ENCODE measurements around the gene FBLN2. TPM values are rescaled to one million over a fixed set of nuclear protein-coding genes. Genes with fewer than 3 reads are reported as not detected.
"Not testable (repeated sequence)": the region's sequence is repeated elsewhere in the genome, so short reads cannot be mapped to it uniquely, and the experiment has no call there.

FBLN2 gene
- total RNA-seq, 1 donor from 2014 or later: 32.9 TPM

DNA sequence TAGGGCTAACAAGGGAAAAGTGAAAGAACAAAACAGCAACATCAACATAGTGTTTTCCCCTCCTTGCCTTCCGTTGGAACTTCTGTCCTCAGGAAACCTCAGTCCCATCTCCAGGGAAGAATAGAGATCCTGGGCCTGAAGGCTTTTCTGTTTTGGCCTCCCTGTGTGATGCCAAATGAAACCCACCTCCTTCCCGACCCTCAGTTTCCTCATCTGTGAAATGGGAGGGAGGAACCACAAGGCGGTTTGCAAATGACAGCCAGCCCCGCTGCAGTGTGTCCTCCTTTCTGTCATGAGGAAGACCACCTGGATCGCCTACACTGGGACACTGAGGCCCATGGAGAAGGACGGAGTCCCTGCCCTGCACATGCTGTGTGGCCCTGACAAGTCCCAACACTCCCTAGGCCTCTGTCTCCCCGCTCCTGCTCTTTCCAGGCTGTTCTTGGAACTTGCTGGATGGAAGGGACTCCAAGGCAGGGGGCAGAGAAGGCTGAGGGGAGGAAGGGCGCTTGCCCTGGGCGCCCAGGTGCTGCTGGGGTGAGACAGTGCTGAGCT is 28.5 kb upstream of the FBLN2 start:
- H3K9me3 ChIP-seq: no peaks in the 10 kb centered on the region
- no peaks in the 10 kb centered on the region for H3K4me1 ChIP-seq
- intact Hi-C loops (cut with DNase I): no loop called here
- no peak overlapping the region for H3K4me3 ChIP-seq
- ATAC-seq (no peak), DNase-seq (no peak)
- no peaks in the 10 kb centered on the region for H3K27me3 ChIP-seq
- H3K27ac ChIP-seq: no peak overlapping the region
- H3K36me3 ChIP-seq: no peaks in the 10 kb centered on the region
- TF ChIP-seq, protein P1, sequence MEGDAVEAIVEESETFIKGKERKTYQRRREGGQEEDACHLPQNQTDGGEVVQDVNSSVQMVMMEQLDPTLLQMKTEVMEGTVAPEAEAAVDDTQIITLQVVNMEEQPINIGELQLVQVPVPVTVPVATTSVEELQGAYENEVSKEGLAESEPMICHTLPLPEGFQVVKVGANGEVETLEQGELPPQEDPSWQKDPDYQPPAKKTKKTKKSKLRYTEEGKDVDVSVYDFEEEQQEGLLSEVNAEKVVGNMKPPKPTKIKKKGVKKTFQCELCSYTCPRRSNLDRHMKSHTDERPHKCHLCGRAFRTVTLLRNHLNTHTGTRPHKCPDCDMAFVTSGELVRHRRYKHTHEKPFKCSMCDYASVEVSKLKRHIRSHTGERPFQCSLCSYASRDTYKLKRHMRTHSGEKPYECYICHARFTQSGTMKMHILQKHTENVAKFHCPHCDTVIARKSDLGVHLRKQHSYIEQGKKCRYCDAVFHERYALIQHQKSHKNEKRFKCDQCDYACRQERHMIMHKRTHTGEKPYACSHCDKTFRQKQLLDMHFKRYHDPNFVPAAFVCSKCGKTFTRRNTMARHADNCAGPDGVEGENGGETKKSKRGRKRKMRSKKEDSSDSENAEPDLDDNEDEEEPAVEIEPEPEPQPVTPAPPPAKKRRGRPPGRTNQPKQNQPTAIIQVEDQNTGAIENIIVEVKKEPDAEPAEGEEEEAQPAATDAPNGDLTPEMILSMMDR (IDR thresholded peaks at IDR 0.05): no peak

DNA sequence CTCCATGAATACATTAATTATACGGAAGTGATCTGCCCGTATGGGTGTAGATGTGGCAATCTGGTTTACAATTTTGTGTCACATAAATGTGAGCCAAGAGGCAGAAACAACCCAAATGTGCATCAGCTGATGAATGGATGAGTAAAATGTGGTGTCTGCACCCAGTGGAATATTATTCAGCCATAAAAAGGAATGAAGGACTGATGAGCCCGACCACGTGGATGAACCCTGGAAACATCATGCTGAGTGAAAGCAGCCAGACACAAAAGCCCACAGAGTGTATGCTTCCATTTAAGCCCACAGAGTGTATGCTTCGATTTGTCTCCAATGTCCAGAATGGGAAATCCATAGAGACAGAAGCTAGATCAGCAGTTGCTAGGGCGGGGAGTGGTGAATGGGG is 27.6 kb upstream of the FBLN2 start:
- Histone ChIP-seq H3K4me3 (no peak overlapping the region), H3K9me3 (no peaks in the 10 kb centered on the region), H3K27me3 (no peaks in the 10 kb centered on the region), H3K4me1 (no peaks in the 10 kb centered on the region), H3K27ac (no peak overlapping the region), H3K36me3 (no peaks in the 10 kb centered on the region)
- ATAC-seq (no peak), DNase-seq (no peak)
- intact Hi-C loops (cut with DNase I): no loop called here
- TF ChIP-seq, protein P1 (IDR thresholded peaks at IDR 0.05): no peak

DNA sequence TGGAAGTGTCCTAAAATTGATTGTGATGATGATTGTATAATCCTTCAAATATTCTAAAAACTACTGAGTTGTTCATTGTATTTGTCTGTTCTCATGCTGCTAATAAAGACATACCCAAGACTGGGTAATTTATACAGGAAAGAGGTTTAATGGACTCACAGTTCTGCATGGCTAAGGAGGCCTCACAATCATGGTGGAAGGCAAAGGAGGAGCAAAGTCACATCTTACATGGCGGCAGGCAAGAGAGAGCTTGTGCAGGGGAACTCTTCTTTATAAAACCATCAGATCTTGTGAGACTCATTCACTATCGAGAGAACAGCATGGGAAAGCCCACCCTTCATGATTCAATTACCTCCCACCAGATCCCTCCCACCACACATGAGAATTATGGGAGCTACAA is 27.2 kb upstream of the FBLN2 start:
- H3K4me1 ChIP-seq; ATAC-seq; DNase-seq; H3K4me3 ChIP-seq; intact Hi-C loops (cut with DNase I); H3K27me3 ChIP-seq; H3K36me3 ChIP-seq; H3K9me3 ChIP-seq; H3K27ac ChIP-seq: not testable (repeated sequence)

DNA sequence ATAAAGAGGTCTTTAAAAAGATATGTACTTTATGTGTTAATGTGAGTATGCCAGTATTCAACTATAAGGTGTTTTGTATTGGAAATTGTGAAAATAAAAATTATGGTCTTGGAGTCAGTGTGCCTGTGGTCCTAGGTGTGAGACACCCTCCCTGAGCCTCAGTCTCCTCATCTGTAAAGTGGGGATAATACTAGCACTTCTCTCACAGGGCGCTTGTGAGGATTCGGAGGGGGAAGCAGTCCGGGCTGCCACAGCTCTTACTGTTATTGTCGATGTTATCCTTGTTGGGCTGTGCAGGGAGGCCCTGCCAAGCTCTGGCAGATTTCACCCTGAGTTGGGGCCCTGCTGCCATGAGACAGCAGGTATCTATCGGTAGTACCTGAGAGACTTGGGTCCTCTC is 26.7 kb upstream of the FBLN2 start:
- no peak overlapping the region for H3K4me3 ChIP-seq
- H3K27ac ChIP-seq: no peak overlapping the region
- no peaks in the 10 kb centered on the region for H3K36me3 ChIP-seq
- no peak for ATAC-seq
- TF ChIP-seq, protein P1 (IDR thresholded peaks at IDR 0.05): no peak
- H3K9me3 ChIP-seq: no peaks in the 10 kb centered on the region
- no peaks in the 10 kb centered on the region for H3K4me1 ChIP-seq
- H3K27me3 ChIP-seq: no peaks in the 10 kb centered on the region
- intact Hi-C loops (cut with DNase I): no loop called here
- DNase-seq: no peak

DNA sequence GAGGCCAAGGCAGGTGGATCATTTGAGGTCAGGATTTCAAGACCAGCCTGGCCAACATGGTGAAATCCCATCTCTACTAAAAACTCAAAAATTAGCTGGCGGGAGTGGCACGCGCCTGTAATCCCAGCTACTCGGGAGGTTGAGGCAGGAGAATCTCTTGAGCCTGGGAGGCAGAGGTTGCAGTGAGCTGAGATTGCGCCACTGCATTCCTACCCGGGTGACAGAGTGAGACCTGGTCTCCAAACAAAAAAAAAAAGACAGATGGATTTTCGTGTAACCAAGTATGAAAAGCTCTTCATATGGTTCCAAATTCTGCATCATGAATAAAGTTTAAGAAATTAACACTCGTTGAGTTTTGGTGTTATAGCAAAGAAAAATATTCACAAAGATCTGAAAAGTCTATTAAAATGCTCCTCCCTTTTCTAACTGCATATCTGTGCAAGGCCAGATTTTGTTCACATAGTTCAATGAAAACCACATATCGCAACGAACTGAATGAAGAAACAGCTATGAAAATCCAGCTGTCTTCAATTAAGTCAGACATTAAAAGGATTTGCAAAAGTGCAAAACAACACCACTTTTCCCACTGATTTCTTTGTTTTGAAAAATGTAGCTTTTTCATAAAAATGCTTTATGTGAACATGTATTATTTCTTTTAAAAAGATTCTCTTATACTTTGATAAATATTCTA is 23.8 kb upstream of the FBLN2 start:
- no peak overlapping the region for H3K27ac ChIP-seq
- H3K4me1 ChIP-seq: no peaks in the 10 kb centered on the region
- intact Hi-C loops (cut with DNase I): no loop called here
- ATAC-seq (no peak), DNase-seq (no peak)
- no peaks in the 10 kb centered on the region for H3K9me3 ChIP-seq
- H3K4me3 ChIP-seq: no peak overlapping the region
- no peaks in the 10 kb centered on the region for H3K36me3 ChIP-seq
- H3K27me3 ChIP-seq: no peaks in the 10 kb centered on the region
- TF ChIP-seq, protein P1 (IDR thresholded peaks at IDR 0.05): no peak

DNA sequence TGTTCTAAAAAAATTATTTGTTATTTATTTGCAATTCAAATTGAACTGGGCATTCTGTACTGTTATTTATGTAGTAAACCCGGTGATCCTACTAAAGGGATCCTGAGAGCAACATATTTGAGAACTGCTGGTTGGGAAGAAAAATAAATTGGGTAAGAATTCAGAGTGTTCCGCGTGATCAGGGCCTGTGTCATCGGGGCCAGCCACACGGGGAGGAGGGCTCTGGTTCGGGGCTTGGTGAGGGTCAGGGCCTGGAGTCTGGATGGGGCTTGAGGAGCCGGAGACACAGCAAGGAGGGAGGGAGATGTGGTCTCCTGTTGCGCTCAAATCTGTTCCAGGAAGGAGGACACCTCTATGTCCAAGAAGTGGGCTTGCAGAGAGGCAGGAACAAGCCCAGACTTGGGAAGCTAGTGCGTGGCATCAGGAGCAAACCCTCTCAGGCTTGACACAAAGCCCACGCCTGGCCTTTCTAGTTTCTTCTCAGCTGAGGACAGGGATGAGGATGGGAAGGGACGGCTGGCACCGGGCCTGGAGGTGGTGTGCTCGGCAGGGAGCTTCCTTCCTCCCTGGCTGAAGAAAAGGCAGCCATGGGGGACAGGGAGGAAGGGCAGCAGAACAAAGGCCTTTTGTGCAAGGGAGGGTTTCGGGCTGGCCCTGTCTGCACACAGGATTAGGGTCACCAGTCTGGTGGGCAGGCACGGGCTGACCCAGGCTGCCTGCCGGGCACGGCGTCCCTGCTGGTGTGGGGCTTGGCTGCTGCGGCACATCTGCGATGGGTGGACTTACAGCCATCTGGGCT is 22.9 kb upstream of the FBLN2 start:
- intact Hi-C loops (cut with DNase I): no loop called here
- TF ChIP-seq, protein P1 (IDR thresholded peaks at IDR 0.05): no peak

More for the DNA sequence above, 22.9 kb upstream of the FBLN2 start:
- Histone ChIP-seq H3K9me3 (no peaks in the 10 kb centered on the region), H3K27me3 (no peaks in the 10 kb centered on the region), H3K4me1 (no peaks in the 10 kb centered on the region), H3K4me3 (no peak overlapping the region), H3K27ac (peak overlapping the region; percentile 30), H3K36me3 (no peaks in the 10 kb centered on the region)
- ATAC-seq: no peak
- DNase-seq: no peak

Measured in upper lobe of right lung (tissue), 1 donor.